PC-9 (cell line): Measurements from ENCODE around the gene CFAP92. TPM values are rescaled to one million over a fixed set of nuclear protein-coding genes. Genes with fewer than 3 reads are reported as not detected.

Experiments used
- BruUV-seq: library from RNA; stranded (reverse); fragments of 400-500 nt; replicated peaks from 2 replicates; lab custom pipeline; 2021; lab: Mats Ljungman, UMichigan
- CTCF ChIA-PET: fragments of 300-600 bp; sonication (Branson Sonifier 250); formaldehyde crosslinking; loops from one replicate; lab custom pipeline; 2022; ENCODE audit warnings: antibody characterized with exemption; lab: Charles Lee
- POLR2A ChIA-PET: fragments of 300-600 bp; sonication (Branson Sonifier 250); formaldehyde crosslinking; loops from one replicate; lab custom pipeline; 2022; ENCODE audit warnings: antibody characterized with exemption; ENCODE audit not compliant: unreplicated experiment; lab: Charles Lee
- DNase-seq, 2 experiments: peaks; one replicate each; pipeline versions ENCODE4 v3.0.0 to v3.0.0-alpha.2; 2015 to 2022; ENCODE audit warnings: mixed read lengths in 1 of 2
- H2AFZ ChIP-seq: fragments of 200-600 bp; sonication (generic); 2 replicates; pipeline ENCODE4 v1.8.1; 2017; ENCODE audit warnings: antibody characterized with exemption
- H3F3A ChIP-seq: fragments of 200-600 bp; sonication (generic); 2 replicates; pipeline ENCODE4 v1.8.1; 2017; ENCODE audit warnings: antibody characterized with exemption, mild to moderate bottlenecking, low read depth; ENCODE audit not compliant: insufficient read depth
- H3K27ac ChIP-seq: fragments of 200-600 bp; sonication (generic); 2 replicates; pipeline ENCODE4 v1.6.1; 2016; ENCODE audit warnings: mixed run types
- H3K27me3 ChIP-seq: fragments of 200-600 bp; sonication (generic); 2 replicates; pipeline ENCODE4 v1.6.1; 2016; ENCODE audit warnings: low read depth, mixed run types; ENCODE audit not compliant: insufficient read depth
- H3K36me3 ChIP-seq: fragments of 200-600 bp; sonication (generic); 2 replicates; pipeline ENCODE4 v1.6.1; 2016; ENCODE audit warnings: low read depth, mixed run types
- H3K4me1 ChIP-seq: fragments of 200-600 bp; sonication (generic); replicated peaks from 2 replicates; pipeline ENCODE4 v1.6.1; 2016; ENCODE audit warnings: mixed run types; ENCODE audit not compliant: insufficient read depth
- H3K4me2 ChIP-seq: fragments of 200-600 bp; sonication (generic); 2 replicates; pipeline ENCODE4 v1.6.1; 2017; ENCODE audit warnings: mixed run types
- H3K4me3 ChIP-seq: fragments of 200-600 bp; sonication (generic); 2 replicates; pipeline ENCODE4 v1.6.1; 2016; ENCODE audit warnings: mixed run types
- H3K79me2 ChIP-seq: fragments of 200-600 bp; sonication (generic); 2 replicates; pipeline ENCODE4 v1.6.1; 2017; ENCODE audit warnings: low read depth, mixed run types
- H3K9me2 ChIP-seq: fragments of 200-600 bp; sonication (generic); 2 replicates; pipeline ENCODE4 v1.8.1; 2017; ENCODE audit warnings: mild to moderate bottlenecking; ENCODE audit not compliant: insufficient read depth
- H3K9me3 ChIP-seq: fragments of 200-600 bp; sonication (generic); 2 replicates; pipeline ENCODE4 v1.8.1; 2016; ENCODE audit warnings: low read depth; ENCODE audit not compliant: insufficient read depth
- H4K20me1 ChIP-seq: fragments of 200-600 bp; sonication (generic); 2 replicates; pipeline ENCODE4 v1.8.1; 2017; ENCODE audit not compliant: insufficient read depth
- CTCF ChIP-seq: fragments of 200-600 bp; sonication (generic); conservative IDR thresholded peaks from 2 replicates; pipeline ENCODE4 v1.6.1; 2017; ENCODE audit warnings: mixed run types, antibody characterized with exemption, mild to moderate bottlenecking, moderate library complexity
- EZH2 ChIP-seq: fragments of 200-600 bp; sonication (generic); IDR thresholded peaks from 2 replicates; pipeline ENCODE4 v1.8.0; 2017; ENCODE audit warnings: antibody characterized with exemption, low read depth
- intact Hi-C: fragments of 100-400 bp; cut with micrococcal nuclease; formaldehyde crosslinking; loops from one replicate; pipeline ENCODE4 v1.10.0; 2022; ENCODE audit not compliant: unreplicated experiment
- total RNA-seq: library from RNA; stranded (reverse); gene quantifications from 2 replicates; pipeline ENCODE4 v1.2.3, GENCODE V29; 2021

Gene CFAP92
- total RNA-seq, 1 experiment from 2014 or later: 4.3 TPM

- CTCF ChIA-PET: no interaction called here
- TF ChIP-seq EZH2: no peak
- no peak for TF ChIP-seq CTCF
- H3K36me3 ChIP-seq: no peaks in the 10 kb centered on the region
- DNase-seq: no peak
- no peaks in the 10 kb centered on the region for H3F3A ChIP-seq
- POLR2A ChIA-PET: interaction anchor here (0.7 kb wide), 1 partner anchor 83 kb away, joined by 3 read pairs; no protein-coding TSS in a partner anchor
- no peak overlapping the region for H3K4me3 ChIP-seq
- H3K4me2 ChIP-seq: no peak overlapping the region
- peaks cover 4% of the 10 kb centered on the region; the same call in 1 of the 2 replicates for H3K27me3 ChIP-seq
- intact Hi-C loops: no loop called here
- H3K4me1 ChIP-seq: no peaks in the 10 kb centered on the region
- H3K9me3 ChIP-seq: no peaks in the 10 kb centered on the region
- H3K79me2 ChIP-seq: no peaks in the 10 kb centered on the region
- no TSS peak for BruUV-seq
- no peak overlapping the region for H3K27ac ChIP-seq
- H2AFZ ChIP-seq: no peak overlapping the region
- no peaks in the 10 kb centered on the region for H3K9me2 ChIP-seq
- H4K20me1 ChIP-seq: no peaks in the 10 kb centered on the region
Observed at GRCh38 chr3:129036222-129037092, 42.6 kb upstream of the CFAP92 start.

DNA sequence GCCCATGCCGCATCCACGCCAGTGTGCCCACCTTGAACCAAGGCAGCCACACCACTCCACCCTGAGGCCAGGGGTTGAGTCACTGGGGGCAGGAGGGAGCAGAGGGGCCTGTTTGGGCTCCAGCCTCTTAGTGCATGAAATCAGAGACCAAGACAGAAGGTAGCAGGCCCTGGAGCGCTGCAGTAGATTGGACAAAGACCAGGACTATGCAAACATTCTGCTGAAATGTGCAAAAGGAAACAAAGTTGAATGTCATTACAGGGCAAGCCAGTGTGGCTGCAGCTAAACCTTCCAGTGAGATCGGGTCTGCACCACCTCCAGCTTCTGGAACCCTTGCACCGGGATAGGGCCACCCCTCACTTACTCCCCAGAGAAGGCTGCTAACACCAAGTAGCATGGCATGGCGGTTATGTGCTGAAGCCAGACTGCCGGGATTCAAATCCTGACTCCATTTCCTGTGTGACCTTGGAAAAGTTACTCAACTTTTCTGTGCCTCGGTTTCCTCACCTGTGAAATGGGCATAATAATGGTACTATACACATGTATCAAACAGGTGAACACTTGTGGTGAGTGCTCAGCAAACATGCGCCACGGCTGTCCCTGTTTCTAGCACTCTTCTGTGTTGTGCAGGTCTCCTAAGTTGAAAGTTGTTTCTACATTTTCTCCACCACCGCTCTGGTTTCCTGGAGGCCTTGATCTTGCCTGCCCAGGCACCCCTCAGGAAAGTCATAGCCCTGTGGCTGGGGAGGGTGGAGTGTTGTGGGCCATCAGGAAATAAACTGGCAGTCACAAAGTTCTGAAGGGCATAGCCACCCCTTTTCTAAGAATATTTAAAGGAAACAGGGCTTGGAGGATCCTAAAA is 41.7 kb upstream of the CFAP92 start:
- intact Hi-C loops: no loop called here
- POLR2A ChIA-PET: no interaction called here

More for the DNA sequence above, 41.7 kb upstream of the CFAP92 start:
- Histone ChIP-seq H3K9me3 (no peaks in the 10 kb centered on the region), H3K36me3 (no peaks in the 10 kb centered on the region), H3K4me3 (no peak overlapping the region), H3K9me2 (no peaks in the 10 kb centered on the region), H3K4me2 (no peak overlapping the region), H3F3A (no peaks in the 10 kb centered on the region), H4K20me1 (no peaks in the 10 kb centered on the region), H3K27me3 (no peaks in the 10 kb centered on the region; the same call in 1 of the 2 replicates), H3K79me2 (no peaks in the 10 kb centered on the region), H2AFZ (no peak overlapping the region), H3K27ac (no peak overlapping the region), H3K4me1 (no peaks in the 10 kb centered on the region)
- no TSS peak for BruUV-seq
- DNase-seq: no peak
- CTCF ChIA-PET: no interaction called here
- TF ChIP-seq EZH2: no peak
- TF ChIP-seq CTCF: no peak
